ENCODE measurements around the gene EEFSEC. TPM values are rescaled to one million over a fixed set of nuclear protein-coding genes. Genes with fewer than 3 reads are reported as not detected.

The EEFSEC gene
- total RNA-seq, 1 donor from 2014 or later: 12.2 TPM

DNA sequence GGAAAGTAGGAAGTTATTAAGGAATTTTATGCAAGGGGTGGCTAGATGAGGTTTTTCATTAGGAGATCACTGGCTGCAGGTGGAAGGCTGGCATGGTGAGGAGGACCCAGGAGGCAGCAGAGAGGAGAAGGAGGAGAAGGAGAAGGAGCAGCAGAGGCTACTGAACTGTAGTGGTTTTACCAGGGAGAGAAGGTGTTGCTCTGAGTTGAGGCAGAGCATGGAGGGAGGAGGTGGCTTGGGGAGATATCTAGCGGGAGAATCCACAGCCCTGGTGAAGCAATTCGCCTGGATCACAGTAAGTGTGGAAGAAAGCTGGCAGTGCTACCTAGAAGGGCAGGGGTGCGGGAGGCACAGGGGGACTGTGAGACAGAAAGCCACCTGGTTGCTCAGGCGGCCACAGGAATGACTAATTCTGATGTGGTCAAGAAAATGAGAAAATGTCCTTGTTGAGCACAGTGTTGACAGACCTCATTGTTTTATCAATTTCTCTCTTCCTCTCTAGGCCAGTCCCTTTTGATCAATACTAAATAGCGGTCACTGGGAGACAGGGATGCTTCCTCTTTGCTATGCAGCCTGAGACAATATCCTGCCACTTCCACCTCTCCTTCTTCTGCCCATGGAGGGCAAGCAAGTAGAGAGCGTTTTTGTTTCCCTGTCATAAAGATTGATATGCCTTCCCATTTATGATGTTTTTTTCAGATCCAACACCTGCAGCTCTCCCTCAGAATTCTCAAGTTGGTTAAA, 94.6 kb downstream of the EEFSEC start:
- TF ChIP-seq, protein P1, sequence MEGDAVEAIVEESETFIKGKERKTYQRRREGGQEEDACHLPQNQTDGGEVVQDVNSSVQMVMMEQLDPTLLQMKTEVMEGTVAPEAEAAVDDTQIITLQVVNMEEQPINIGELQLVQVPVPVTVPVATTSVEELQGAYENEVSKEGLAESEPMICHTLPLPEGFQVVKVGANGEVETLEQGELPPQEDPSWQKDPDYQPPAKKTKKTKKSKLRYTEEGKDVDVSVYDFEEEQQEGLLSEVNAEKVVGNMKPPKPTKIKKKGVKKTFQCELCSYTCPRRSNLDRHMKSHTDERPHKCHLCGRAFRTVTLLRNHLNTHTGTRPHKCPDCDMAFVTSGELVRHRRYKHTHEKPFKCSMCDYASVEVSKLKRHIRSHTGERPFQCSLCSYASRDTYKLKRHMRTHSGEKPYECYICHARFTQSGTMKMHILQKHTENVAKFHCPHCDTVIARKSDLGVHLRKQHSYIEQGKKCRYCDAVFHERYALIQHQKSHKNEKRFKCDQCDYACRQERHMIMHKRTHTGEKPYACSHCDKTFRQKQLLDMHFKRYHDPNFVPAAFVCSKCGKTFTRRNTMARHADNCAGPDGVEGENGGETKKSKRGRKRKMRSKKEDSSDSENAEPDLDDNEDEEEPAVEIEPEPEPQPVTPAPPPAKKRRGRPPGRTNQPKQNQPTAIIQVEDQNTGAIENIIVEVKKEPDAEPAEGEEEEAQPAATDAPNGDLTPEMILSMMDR (IDR thresholded peaks at IDR 0.05): no peak
- Mint-ChIP-seq H3K27ac (ENCODE audit: unreplicated experiment) (no peak overlapping the region), H3K36me3 (ENCODE audit: low read depth) (peaks cover 22% of the 10 kb centered on the region), H3K4me3 (ENCODE audit: unreplicated experiment) (no peak overlapping the region), H3K9me3 (ENCODE audit: low read depth) (peaks cover 7% of the 10 kb centered on the region), H3K4me1 (ENCODE audit: low read depth) (peaks cover 2% of the 10 kb centered on the region), H3K27me3 (ENCODE audit: low read depth) (no peaks in the 10 kb centered on the region)
- DNase-seq (ENCODE audit: low spot score): no peak

GRCh38 chr3:128252083-128252482, 98.8 kb downstream of the EEFSEC start:
- no peak overlapping the region for H3K27ac Mint-ChIP-seq (ENCODE audit: unreplicated experiment)
- H3K27me3 Mint-ChIP-seq (ENCODE audit: low read depth): no peaks in the 10 kb centered on the region
- H3K4me3 Mint-ChIP-seq (ENCODE audit: unreplicated experiment): no peak overlapping the region
- H3K36me3 Mint-ChIP-seq (ENCODE audit: low read depth): peaks cover 19% of the 10 kb centered on the region
- peaks cover 7% of the 10 kb centered on the region for H3K9me3 Mint-ChIP-seq (ENCODE audit: low read depth)
- TF ChIP-seq, protein P1 (IDR thresholded peaks at IDR 0.05): no peak
- DNase-seq (ENCODE audit: low spot score): no peak
- H3K4me1 Mint-ChIP-seq (ENCODE audit: low read depth): peaks cover 14% of the 10 kb centered on the region

- Mint-ChIP-seq H3K27me3 (ENCODE audit: low read depth) (no peaks in the 10 kb centered on the region), H3K4me1 (ENCODE audit: low read depth) (peaks cover 14% of the 10 kb centered on the region), H3K36me3 (ENCODE audit: low read depth) (peaks cover 9% of the 10 kb centered on the region), H3K9me3 (ENCODE audit: low read depth) (peaks cover 7% of the 10 kb centered on the region), H3K27ac (ENCODE audit: unreplicated experiment) (no peak overlapping the region), H3K4me3 (ENCODE audit: unreplicated experiment) (no peak overlapping the region)
- DNase-seq (ENCODE audit: low spot score): no peak
- TF ChIP-seq, protein P1 (IDR thresholded peaks at IDR 0.05): no peak
Measured at GRCh38 chr3:128253150-128253549, 99.9 kb downstream of the EEFSEC start.

DNA sequence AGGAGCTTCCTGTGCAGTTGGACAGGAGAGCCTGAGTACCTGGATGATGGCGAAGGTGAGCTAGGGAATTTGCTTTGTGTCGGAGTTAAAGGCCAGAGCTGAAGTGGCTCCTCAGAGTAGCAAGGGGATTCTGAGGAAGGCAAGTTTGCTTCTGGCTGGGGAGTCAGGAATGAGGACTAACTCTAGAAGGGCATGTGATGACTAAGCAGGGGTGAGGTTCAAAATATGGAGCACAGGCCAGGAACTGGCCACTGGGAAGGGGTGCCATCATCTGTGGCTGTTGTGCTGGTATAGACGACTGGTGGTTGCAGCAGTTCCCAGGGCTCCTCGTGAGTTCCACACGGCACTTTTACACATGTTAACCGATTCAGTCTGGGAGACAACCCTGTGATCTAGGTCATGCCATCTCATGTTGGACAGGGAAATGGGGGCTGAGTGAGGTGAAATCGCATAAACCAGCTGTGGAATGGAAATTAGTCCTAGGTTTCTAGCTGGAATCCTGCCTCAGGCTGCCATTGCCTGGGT, 100.8 kb downstream of the EEFSEC start:
- no peak overlapping the region for H3K4me3 Mint-ChIP-seq (ENCODE audit: unreplicated experiment)
- H3K36me3 Mint-ChIP-seq (ENCODE audit: low read depth): peaks cover 8% of the 10 kb centered on the region
- TF ChIP-seq, protein P1 (IDR thresholded peaks at IDR 0.05): no peak
- H3K27me3 Mint-ChIP-seq (ENCODE audit: low read depth): no peaks in the 10 kb centered on the region
- DNase-seq (ENCODE audit: low spot score): no peak
- H3K27ac Mint-ChIP-seq (ENCODE audit: unreplicated experiment): no peak overlapping the region
- H3K4me1 Mint-ChIP-seq (ENCODE audit: low read depth): peaks cover 14% of the 10 kb centered on the region
- H3K9me3 Mint-ChIP-seq (ENCODE audit: low read depth): peaks cover 7% of the 10 kb centered on the region

- H3K4me1 Mint-ChIP-seq (ENCODE audit: low read depth): peaks cover 14% of the 10 kb centered on the region
- H3K27me3 Mint-ChIP-seq (ENCODE audit: low read depth): no peaks in the 10 kb centered on the region
- H3K4me3 Mint-ChIP-seq (ENCODE audit: unreplicated experiment): no peak overlapping the region
- peaks cover 9% of the 10 kb centered on the region for H3K36me3 Mint-ChIP-seq (ENCODE audit: low read depth)
- TF ChIP-seq, protein P1 (IDR thresholded peaks at IDR 0.05): no peak
- H3K9me3 Mint-ChIP-seq (ENCODE audit: low read depth): peaks cover 13% of the 10 kb centered on the region
- no peak overlapping the region for H3K27ac Mint-ChIP-seq (ENCODE audit: unreplicated experiment)
- DNase-seq (ENCODE audit: low spot score): no peak
Measured at GRCh38 chr3:128254967-128255366, 101.7 kb downstream of the EEFSEC start.

Data from chondrocyte (in vitro differentiated cells).